Fibroblast of villous mesenchyme (primary cell): ENCODE measurements around the gene RNF130. TPM values are rescaled to one million over a fixed set of nuclear protein-coding genes. Genes with fewer than 3 reads are reported as not detected.

Experiments
- DNase-seq: peaks from one replicate; pipeline ENCODE4 v3.0.0-alpha.2; 2010; ENCODE audit warnings: low read depth
- H3K4me3 ChIP-seq: 2 replicates; pipeline ENCODE4 v1.5.1; 2011; ENCODE audit warnings: low read depth, mild to moderate bottlenecking, low read length
- CTCF ChIP-seq: IDR thresholded peaks from 2 replicates; pipeline ENCODE4 v1.5.1; 2012; ENCODE audit warnings: low read depth, mild to moderate bottlenecking, low read length; ENCODE audit not compliant: insufficient read depth
- total RNA-seq: library from RNA; depleted of rRNA; stranded (reverse); fragments of >200 nt; gene quantifications from 2 replicates; pipeline ENCODE4 v1.2.3, GENCODE V29; 2012

RNF130 gene
- total RNA-seq, 1 donor, result 12.1 TPM

GRCh38 chr5:180116077-180116999 is 44.8 kb upstream of the RNF130 start:
- no peak for DNase-seq
- TF ChIP-seq CTCF, result no peak
- no peak overlapping the region for H3K4me3 ChIP-seq

GRCh38 chr5:180115326-180116076 is 43.9 kb upstream of the RNF130 start:
- no peak for TF ChIP-seq CTCF
- DNase-seq, result no peak
- no peak overlapping the region for H3K4me3 ChIP-seq

- no peak for DNase-seq
- H3K4me3 ChIP-seq, result no peak overlapping the region
- no peak for TF ChIP-seq CTCF
Measured at GRCh38 chr5:180114304-180115003, 42.9 kb upstream of the RNF130 start.

GRCh38 chr5:180113660-180114303 is 42.2 kb upstream of the RNF130 start:
- TF ChIP-seq CTCF, result no peak
- no peak for DNase-seq
- no peak overlapping the region for H3K4me3 ChIP-seq

- no peak overlapping the region for H3K4me3 ChIP-seq
- no peak for DNase-seq
- no peak for TF ChIP-seq CTCF
Measured at GRCh38 chr5:180112181-180112861, 40.8 kb upstream of the RNF130 start.

- no peak for DNase-seq
- no peak for TF ChIP-seq CTCF
- no peak overlapping the region for H3K4me3 ChIP-seq
Measured at GRCh38 chr5:180111273-180112002, 39.9 kb upstream of the RNF130 start.
